ENCODE data around the gene TSPYL4.

TSPYL4 gene

DNA sequence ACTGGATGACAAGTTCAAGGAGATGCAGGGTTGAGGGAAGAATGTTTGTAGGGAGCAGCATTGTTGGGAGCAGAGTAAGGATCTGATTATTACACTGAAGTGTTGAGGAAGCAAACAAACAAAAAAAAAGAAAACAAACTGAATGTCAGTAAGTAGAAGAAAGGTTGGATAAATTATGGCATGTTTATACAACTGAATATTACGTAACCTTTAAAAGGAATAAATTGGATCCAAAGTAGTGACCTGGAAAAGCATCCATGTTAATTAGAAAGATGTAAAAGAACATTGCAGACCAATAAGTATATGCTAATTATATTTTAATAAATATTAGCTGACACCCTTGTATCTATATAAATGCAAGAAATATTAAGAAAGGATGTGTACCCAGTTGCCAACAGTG is 38.7 kb upstream of the TSPYL4 start:
- H3K27me3 ChIP-seq (replicated peaks; ENCODE audit: control insufficient read depth, insufficient read depth, low read length): no peaks in the 10 kb centered on the region
- H3K4me3 ChIP-seq (replicated peaks; ENCODE audit: low read depth, low read length): no peak overlapping the region
- DNase-seq (ENCODE audit: extremely low read depth, insufficient read length): no peak
- TF ChIP-seq, protein P1, sequence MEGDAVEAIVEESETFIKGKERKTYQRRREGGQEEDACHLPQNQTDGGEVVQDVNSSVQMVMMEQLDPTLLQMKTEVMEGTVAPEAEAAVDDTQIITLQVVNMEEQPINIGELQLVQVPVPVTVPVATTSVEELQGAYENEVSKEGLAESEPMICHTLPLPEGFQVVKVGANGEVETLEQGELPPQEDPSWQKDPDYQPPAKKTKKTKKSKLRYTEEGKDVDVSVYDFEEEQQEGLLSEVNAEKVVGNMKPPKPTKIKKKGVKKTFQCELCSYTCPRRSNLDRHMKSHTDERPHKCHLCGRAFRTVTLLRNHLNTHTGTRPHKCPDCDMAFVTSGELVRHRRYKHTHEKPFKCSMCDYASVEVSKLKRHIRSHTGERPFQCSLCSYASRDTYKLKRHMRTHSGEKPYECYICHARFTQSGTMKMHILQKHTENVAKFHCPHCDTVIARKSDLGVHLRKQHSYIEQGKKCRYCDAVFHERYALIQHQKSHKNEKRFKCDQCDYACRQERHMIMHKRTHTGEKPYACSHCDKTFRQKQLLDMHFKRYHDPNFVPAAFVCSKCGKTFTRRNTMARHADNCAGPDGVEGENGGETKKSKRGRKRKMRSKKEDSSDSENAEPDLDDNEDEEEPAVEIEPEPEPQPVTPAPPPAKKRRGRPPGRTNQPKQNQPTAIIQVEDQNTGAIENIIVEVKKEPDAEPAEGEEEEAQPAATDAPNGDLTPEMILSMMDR (IDR thresholded peaks at IDR 0.05; ENCODE audit: insufficient read depth, low read length, poor library complexity, severe bottlenecking): no peak
- no peaks in the 10 kb centered on the region for H3K36me3 ChIP-seq (ENCODE audit: control insufficient read depth, insufficient read depth, low read length)

DNA sequence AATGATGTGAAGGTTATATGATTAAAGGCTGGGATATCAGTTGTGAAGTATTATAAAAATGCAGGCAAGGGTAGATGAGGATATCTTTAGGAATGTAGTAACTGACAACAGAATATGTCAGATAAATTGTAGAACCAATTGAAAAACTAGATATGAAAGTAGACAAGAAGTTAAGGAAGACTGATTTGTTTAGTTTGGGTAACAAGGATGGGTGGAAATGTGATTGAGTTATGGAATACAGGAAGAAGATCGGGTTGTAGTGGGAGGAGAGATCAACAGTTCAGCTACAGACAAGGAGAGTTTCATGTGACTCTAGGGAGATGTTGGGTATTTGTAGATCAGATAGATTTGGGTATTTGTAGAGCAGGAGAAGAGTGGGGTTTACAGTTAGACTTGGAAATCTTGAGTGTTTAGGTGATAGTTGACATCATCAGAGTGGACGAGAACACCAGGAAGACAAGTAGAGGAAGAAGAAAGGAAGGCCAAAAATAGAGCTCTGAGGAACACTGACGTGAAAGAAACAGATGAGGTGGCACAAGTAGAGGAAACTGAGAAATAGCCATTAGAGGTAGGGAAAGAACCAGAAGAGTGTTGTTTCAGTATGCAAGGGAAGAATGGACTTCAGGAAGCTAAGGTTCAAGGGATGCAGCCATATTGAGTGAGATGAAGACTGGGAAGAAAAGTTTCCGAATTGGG is 38.0 kb upstream of the TSPYL4 start:
- DNase-seq (ENCODE audit: extremely low read depth, insufficient read length): no peak
- TF ChIP-seq, protein P1 (IDR thresholded peaks at IDR 0.05; ENCODE audit: insufficient read depth, low read length, poor library complexity, severe bottlenecking): no peak
- H3K36me3 ChIP-seq (ENCODE audit: control insufficient read depth, insufficient read depth, low read length): no peaks in the 10 kb centered on the region
- no peaks in the 10 kb centered on the region for H3K27me3 ChIP-seq (replicated peaks; ENCODE audit: control insufficient read depth, insufficient read depth, low read length)
- H3K4me3 ChIP-seq (replicated peaks; ENCODE audit: low read depth, low read length): no peak overlapping the region

DNA sequence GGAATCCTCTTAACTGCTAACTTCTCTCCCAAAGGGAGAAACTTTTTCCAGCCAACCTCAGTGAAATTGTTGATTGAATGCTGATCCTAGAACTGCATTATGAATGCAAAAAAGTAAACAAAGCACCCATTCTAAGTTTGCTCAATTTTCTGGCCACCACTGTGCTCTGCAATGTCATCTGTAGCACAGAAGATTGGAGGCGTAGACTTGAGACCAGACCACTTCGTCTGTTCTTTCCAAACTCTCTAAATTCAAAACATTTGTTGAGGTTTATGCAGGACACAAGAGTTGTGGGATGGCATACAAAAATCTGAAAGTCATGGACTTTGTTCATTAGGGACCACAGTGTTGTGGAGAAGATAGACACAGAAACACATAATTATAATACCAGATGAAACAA is 36.9 kb upstream of the TSPYL4 start:
- no peak overlapping the region for H3K4me3 ChIP-seq (replicated peaks; ENCODE audit: low read depth, low read length)

DNA sequence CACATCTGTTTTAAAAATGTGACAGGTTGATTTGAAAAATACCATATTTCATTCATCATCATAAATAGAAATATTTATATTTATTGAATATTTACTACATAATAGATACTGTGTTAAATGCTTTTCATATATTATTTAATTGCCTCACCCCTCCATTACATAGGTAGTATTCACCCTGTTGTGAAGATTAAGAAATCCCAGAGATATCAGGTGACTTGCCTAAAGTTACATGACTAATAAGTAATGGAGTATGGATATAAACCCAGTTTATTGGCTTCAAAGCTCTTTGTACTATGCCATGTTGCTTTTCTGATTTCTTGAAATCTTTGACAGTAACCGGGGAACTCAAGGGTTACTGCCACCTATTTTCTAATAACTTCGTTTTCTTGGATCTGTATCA is 36.0 kb upstream of the TSPYL4 start:
- no peaks in the 10 kb centered on the region for H3K36me3 ChIP-seq (ENCODE audit: control insufficient read depth, insufficient read depth, low read length)
- DNase-seq (ENCODE audit: extremely low read depth, insufficient read length): no peak
- no peak overlapping the region for H3K4me3 ChIP-seq (replicated peaks; ENCODE audit: low read depth, low read length)
- TF ChIP-seq, protein P1 (IDR thresholded peaks at IDR 0.05; ENCODE audit: insufficient read depth, low read length, poor library complexity, severe bottlenecking): no peak
- H3K27me3 ChIP-seq (replicated peaks; ENCODE audit: control insufficient read depth, insufficient read depth, low read length): no peaks in the 10 kb centered on the region

More for the DNA sequence above, 36.9 kb upstream of the TSPYL4 start:
- TF ChIP-seq, protein P1 (IDR thresholded peaks at IDR 0.05; ENCODE audit: insufficient read depth, low read length, poor library complexity, severe bottlenecking): no peak
- no peak for DNase-seq (ENCODE audit: extremely low read depth, insufficient read length)
- Histone ChIP-seq H3K27me3 (replicated peaks; ENCODE audit: control insufficient read depth, insufficient read depth, low read length) (no peaks in the 10 kb centered on the region), H3K36me3 (ENCODE audit: control insufficient read depth, insufficient read depth, low read length) (no peaks in the 10 kb centered on the region)

DNA sequence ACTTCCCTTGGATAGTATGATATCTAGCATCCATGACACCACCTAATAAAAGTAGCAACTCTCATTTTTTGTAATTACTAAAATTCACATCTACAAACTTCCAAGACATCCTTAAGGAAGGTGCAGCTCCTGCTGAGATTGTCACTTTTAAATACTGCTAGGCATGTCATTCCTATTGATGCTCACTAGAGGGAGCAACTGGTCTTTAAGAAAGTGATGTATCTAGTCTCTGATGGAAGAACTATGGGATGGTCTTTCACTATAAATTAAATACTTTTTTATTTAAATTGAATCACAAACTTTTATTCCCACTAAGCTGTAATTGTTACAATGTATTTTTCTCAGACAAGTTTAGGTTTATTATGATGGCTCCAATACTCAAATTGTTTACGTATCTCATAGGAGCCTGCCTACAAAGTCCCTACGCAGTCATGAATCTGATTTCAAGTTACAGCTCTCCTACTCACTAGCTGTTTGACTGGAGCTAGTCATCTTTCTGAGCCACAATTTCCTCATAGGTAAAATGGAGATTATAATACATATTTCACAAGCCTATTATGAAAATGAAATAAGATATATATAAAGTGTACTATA is 33.9 kb upstream of the TSPYL4 start:
- DNase-seq (ENCODE audit: extremely low read depth, insufficient read length): no peak
- TF ChIP-seq, protein P1 (IDR thresholded peaks at IDR 0.05; ENCODE audit: insufficient read depth, low read length, poor library complexity, severe bottlenecking): peak; percentile 72
- no peaks in the 10 kb centered on the region for H3K36me3 ChIP-seq (ENCODE audit: control insufficient read depth, insufficient read depth, low read length)
- H3K27me3 ChIP-seq (replicated peaks; ENCODE audit: control insufficient read depth, insufficient read depth, low read length): no peaks in the 10 kb centered on the region
- H3K4me3 ChIP-seq (replicated peaks; ENCODE audit: low read depth, low read length): no peak overlapping the region

Data from GM06990 (cell line).